Activated CD4-positive, alpha-beta T cell treated with anti-CD3 and anti-CD28 coated beads, Interleukin-2, amount 50 U/mL, for 4 hours (primary cell): ENCODE data around the gene LEMD1.

Experiments
- DNase-seq, 2 experiments: peaks; one replicate each; pipeline ENCODE4 v3.0.0-alpha.2; 2020

Gene LEMD1

GRCh38 chr1:205351984-205352713, 69.7 kb downstream of the LEMD1 start:
- DNase-seq, result no peak

GRCh38 chr1:205350691-205351141, 71.1 kb downstream of the LEMD1 start:
- DNase-seq, result no peak

GRCh38 chr1:205350124-205350523, 71.7 kb downstream of the LEMD1 start:
- DNase-seq, result no peak

- no peak for DNase-seq
These were observed 73.0 kb downstream of the LEMD1 start for GRCh38 chr1:205348554-205349487.

- DNase-seq, result no peak
These were observed 74.8 kb downstream of the LEMD1 start for GRCh38 chr1:205346956-205347574.

GRCh38 chr1:205345761-205346160, 76.1 kb downstream of the LEMD1 start:
- no peak for DNase-seq

GRCh38 chr1:205344066-205344928, 77.6 kb downstream of the LEMD1 start:
- peak; percentile 43 to 56 for DNase-seq

- no peak for DNase-seq
These were observed 78.3 kb downstream of the LEMD1 start for GRCh38 chr1:205343431-205344065.

GRCh38 chr1:205342986-205343385, 78.9 kb downstream of the LEMD1 start:
- no peak for DNase-seq

- DNase-seq, result no peak
These were observed 81.2 kb downstream of the LEMD1 start for GRCh38 chr1:205340676-205341075.

GRCh38 chr1:205339717-205340116, 82.1 kb downstream of the LEMD1 start:
- no peak for DNase-seq

- no peak for DNase-seq
These were observed 82.6 kb downstream of the LEMD1 start for GRCh38 chr1:205339197-205339702.

- DNase-seq, result no peak
These were observed 83.8 kb downstream of the LEMD1 start for GRCh38 chr1:205338011-205338410.

- DNase-seq, result no peak
These were observed 84.4 kb downstream of the LEMD1 start for GRCh38 chr1:205337481-205337880.

GRCh38 chr1:205335692-205336091, 86.2 kb downstream of the LEMD1 start:
- DNase-seq, result peak; percentile 73 to 77

GRCh38 chr1:205332015-205332791, 89.7 kb downstream of the LEMD1 start:
- DNase-seq, result no peak
